ENCODE results near the gene TMPRSS3. TPM values are rescaled to one million over a fixed set of nuclear protein-coding genes. Genes with fewer than 3 reads are reported as not detected.
A peak's percentile ranks its signal among the peaks of the same experiment; 100 is the strongest.

TMPRSS3 gene
- total RNA-seq, 2 donors from 2014 or later: 0.27 to 0.34 TPM

- WGBS: 74% methylated on average over 1 of the region's 1 CpG
- peak; percentile 61 for DNase-seq (ENCODE audit: low spot score)
- H3K9me3 ChIP-seq: no peaks in the 10 kb centered on the region
- peaks cover 5% of the 10 kb centered on the region for H3K4me1 ChIP-seq (replicated peaks)
- no peak for TF ChIP-seq POLR2A (IDR thresholded peaks at IDR 0.05)
- TF ChIP-seq CTCF (IDR thresholded peaks at IDR 0.05): peak; percentile 51 to 93 (median 71)
- peak; percentile 48 for TF ChIP-seq POLR2AphosphoS5 (IDR thresholded peaks at IDR 0.05)
- H3K36me3 ChIP-seq: no peaks in the 10 kb centered on the region
- H3K27ac ChIP-seq: no peak overlapping the region
- H3K27me3 ChIP-seq (replicated peaks; ENCODE audit: insufficient read depth): no peaks in the 10 kb centered on the region
- intact Hi-C loops (cut with DNase I): no loop called here
- H3K4me3 ChIP-seq: no peak overlapping the region
Measured at GRCh38 chr21:42381347-42381984, 14.4 kb downstream of the TMPRSS3 start.

- Histone ChIP-seq H3K4me1 (replicated peaks) (peaks cover 6% of the 10 kb centered on the region), H3K36me3 (no peaks in the 10 kb centered on the region), H3K9me3 (no peaks in the 10 kb centered on the region), H3K4me3 (no peak overlapping the region), H3K27me3 (replicated peaks; ENCODE audit: insufficient read depth) (no peaks in the 10 kb centered on the region), H3K27ac (no peak overlapping the region)
- TF ChIP-seq POLR2AphosphoS5 (IDR thresholded peaks at IDR 0.05) (no peak), CTCF (IDR thresholded peaks at IDR 0.05) (no peak), POLR2A (IDR thresholded peaks at IDR 0.05) (no peak)
- DNase-seq (ENCODE audit: low spot score): no peak
- intact Hi-C loops (cut with DNase I): no loop called here
- WGBS: 87% methylated on average over 17 of the region's 17 CpGs
Measured at GRCh38 chr21:42379426-42380215, 16.2 kb downstream of the TMPRSS3 start.

GRCh38 chr21:42378418-42378817, 17.4 kb downstream of the TMPRSS3 start:
- H3K9me3 ChIP-seq: no peaks in the 10 kb centered on the region
- H3K4me3 ChIP-seq: no peak overlapping the region
- TF ChIP-seq POLR2AphosphoS5 (IDR thresholded peaks at IDR 0.05): no peak
- TF ChIP-seq POLR2A (IDR thresholded peaks at IDR 0.05): no peak
- no peak for TF ChIP-seq CTCF (IDR thresholded peaks at IDR 0.05)
- intact Hi-C loops (cut with DNase I): no loop called here
- H3K4me1 ChIP-seq (replicated peaks): peaks cover 6% of the 10 kb centered on the region
- no peaks in the 10 kb centered on the region for H3K36me3 ChIP-seq
- no peak overlapping the region for H3K27ac ChIP-seq
- 80% methylated on average over 8 of the region's 8 CpGs for WGBS
- H3K27me3 ChIP-seq (replicated peaks; ENCODE audit: insufficient read depth): no peaks in the 10 kb centered on the region
- no peak for DNase-seq (ENCODE audit: low spot score)

GRCh38 chr21:42377951-42378340, 17.9 kb downstream of the TMPRSS3 start:
- 91% methylated on average over 5 of the region's 5 CpGs for WGBS
- H3K4me3 ChIP-seq: no peak overlapping the region
- TF ChIP-seq POLR2AphosphoS5 (IDR thresholded peaks at IDR 0.05): no peak
- no peak for TF ChIP-seq POLR2A (IDR thresholded peaks at IDR 0.05)
- TF ChIP-seq CTCF (IDR thresholded peaks at IDR 0.05): no peak
- intact Hi-C loops (cut with DNase I): no loop called here
- H3K36me3 ChIP-seq: no peaks in the 10 kb centered on the region
- DNase-seq (ENCODE audit: low spot score): no peak
- H3K9me3 ChIP-seq: no peaks in the 10 kb centered on the region
- H3K27ac ChIP-seq: no peak overlapping the region
- H3K4me1 ChIP-seq (replicated peaks): peaks cover 6% of the 10 kb centered on the region
- H3K27me3 ChIP-seq (replicated peaks; ENCODE audit: insufficient read depth): no peaks in the 10 kb centered on the region
